Measurements from ENCODE around the gene COX4I2. TPM values are rescaled to one million over a fixed set of nuclear protein-coding genes. Genes with fewer than 3 reads are reported as not detected.
"Not testable (repeated sequence)": the region's sequence is repeated elsewhere in the genome, so short reads cannot be mapped to it uniquely, and the experiment has no call there.

Gene COX4I2
- total RNA-seq, 2 experiments from 2014 or later, result not detected

DNA sequence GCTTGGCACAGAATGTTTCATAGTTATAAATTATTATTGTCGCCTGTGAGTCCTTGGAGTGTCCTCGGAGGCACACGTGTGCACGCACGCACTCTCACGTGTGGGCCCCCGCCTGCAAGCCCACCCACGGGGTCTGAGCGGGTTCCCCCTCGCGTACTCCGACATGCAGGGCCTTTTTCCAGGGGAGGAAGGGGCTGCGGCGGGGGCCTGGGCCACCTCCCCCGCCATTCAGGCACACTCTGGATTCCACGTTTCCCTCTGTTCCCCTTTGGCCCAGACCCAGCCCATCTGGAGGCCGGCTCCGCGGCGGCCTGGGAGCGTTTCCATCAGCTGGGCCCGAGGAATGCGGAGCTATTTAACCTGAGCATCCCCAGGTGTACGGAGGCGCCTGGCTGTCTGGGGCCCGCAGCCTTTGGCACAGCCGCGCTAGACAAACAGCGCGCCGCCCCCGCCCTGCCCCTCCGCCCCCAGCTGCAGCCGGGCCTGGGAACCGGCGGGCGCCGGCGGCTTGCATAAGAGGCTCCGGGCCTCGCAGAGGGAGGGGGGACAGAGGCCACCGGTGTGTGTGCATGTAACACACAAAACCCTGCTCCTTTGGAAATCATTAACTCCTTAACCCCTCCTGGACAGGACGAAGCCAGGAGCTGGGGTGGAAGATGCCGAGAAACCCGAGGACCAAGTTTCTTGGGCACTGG, 29.3 kb upstream of the COX4I2 start:
- DNase-seq (peak; percentile 22), ATAC-seq (no peak)
- no peaks in the 10 kb centered on the region for H3K36me3 Mint-ChIP-seq (ENCODE audit: low read depth)
- peaks cover 20% of the 10 kb centered on the region for H3K4me1 Mint-ChIP-seq
- POLR2A ChIA-PET, result no interaction called here
- H3K27ac Mint-ChIP-seq, result no peak overlapping the region
- H3K27me3 Mint-ChIP-seq, result peaks cover 42% of the 10 kb centered on the region
- CTCF ChIA-PET, result interaction anchor here (0.7 to 12.9 kb wide), 3 partner anchors 43 to 132 kb away, joined by 3 to 712 read pairs (median 3); no protein-coding TSS in a partner anchor
- intact Hi-C loops (cut with DNase I, micrococcal nuclease), result no loop called here
- H3K9me3 Mint-ChIP-seq (ENCODE audit: low read depth), result no peaks in the 10 kb centered on the region
- H3K4me3 Mint-ChIP-seq, result no peak overlapping the region

DNA sequence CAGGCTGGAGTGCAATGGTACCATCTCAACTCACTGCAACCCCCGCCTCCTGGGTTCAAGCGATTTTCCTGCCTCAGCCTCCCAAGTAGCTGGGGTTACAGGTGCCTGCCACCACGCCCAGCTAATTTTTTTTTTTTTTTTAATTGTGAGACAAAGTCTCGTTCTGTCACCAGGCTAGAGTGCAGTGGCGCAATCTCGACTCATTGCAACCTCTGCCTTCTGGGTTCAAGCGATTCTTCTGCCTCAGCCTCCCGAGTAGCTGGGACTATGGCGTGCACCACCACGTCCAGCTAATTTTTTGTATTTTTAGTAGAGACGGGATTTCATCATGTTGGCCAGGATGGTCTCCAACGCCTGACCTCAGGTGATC, 25.5 kb upstream of the COX4I2 start:
- peaks cover 18% of the 10 kb centered on the region for H3K27me3 Mint-ChIP-seq
- H3K27ac Mint-ChIP-seq; H3K9me3 Mint-ChIP-seq (ENCODE audit: low read depth); ATAC-seq; DNase-seq; H3K4me1 Mint-ChIP-seq; H3K36me3 Mint-ChIP-seq (ENCODE audit: low read depth); H3K4me3 Mint-ChIP-seq: not testable (repeated sequence)
- POLR2A ChIA-PET, result interaction anchor here (0.6 to 1.2 kb wide), 3 partner anchors 9 to 49 kb away, joined by 3 to 6 read pairs (median 4); no protein-coding TSS in a partner anchor
- CTCF ChIA-PET, result interaction anchor here (0.6 to 12.9 kb wide), 38 partner anchors 9 to 194 kb away, joined by 3 to 712 read pairs (median 4); partner anchors contain the start of genes BCL2L1, COX4I2, ID1 and TPX2
- intact Hi-C loops (cut with DNase I, micrococcal nuclease), result loop anchor here in 1 of 2 experiments (2.0 kb wide), 2 partner anchors 97 to 151 kb away; partner anchors contain the start of gene HM13

DNA sequence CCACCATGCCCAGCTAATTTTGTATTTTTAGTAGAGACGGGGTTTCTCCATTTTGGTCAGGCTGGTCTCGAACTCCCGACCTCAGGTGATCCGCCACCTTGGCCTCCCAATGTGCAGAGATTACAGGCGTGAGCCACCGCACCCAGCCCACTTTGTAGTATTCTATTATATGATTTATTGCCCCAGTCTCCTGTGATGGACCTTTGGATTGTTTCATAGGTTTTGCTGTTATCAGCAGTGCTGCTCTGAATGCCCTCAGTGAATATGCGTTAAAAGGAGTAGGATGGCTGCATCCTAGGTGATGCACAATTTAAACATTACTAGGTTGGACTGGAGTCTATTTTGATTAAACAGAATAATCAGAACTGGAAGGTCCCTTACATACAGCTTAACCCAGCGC, 22.3 kb upstream of the COX4I2 start:
- CTCF ChIA-PET, result interaction anchor here (1.3 kb wide), 1 partner anchor 56 kb away, joined by 6 read pairs; no protein-coding TSS in a partner anchor
- no peak for DNase-seq
- no peak overlapping the region for H3K27ac Mint-ChIP-seq
- no peaks in the 10 kb centered on the region for H3K36me3 Mint-ChIP-seq (ENCODE audit: low read depth)
- no peak overlapping the region for H3K4me3 Mint-ChIP-seq
- peaks cover 3% of the 10 kb centered on the region for H3K4me1 Mint-ChIP-seq
- no peaks in the 10 kb centered on the region for H3K9me3 Mint-ChIP-seq (ENCODE audit: low read depth)
- H3K27me3 Mint-ChIP-seq, result peaks cover 7% of the 10 kb centered on the region
- intact Hi-C loops (cut with DNase I, micrococcal nuclease), result no loop called here
- POLR2A ChIA-PET, result no interaction called here
- no peak for ATAC-seq

GRCh38 chr20:31617432-31618104, 20.1 kb upstream of the COX4I2 start:
- no peak overlapping the region for H3K4me3 Mint-ChIP-seq
- no peak overlapping the region for H3K27ac Mint-ChIP-seq
- peaks cover 5% of the 10 kb centered on the region for H3K27me3 Mint-ChIP-seq
- H3K36me3 Mint-ChIP-seq (ENCODE audit: low read depth), result no peaks in the 10 kb centered on the region
- H3K4me1 Mint-ChIP-seq, result peaks cover 3% of the 10 kb centered on the region
- intact Hi-C loops (cut with DNase I, micrococcal nuclease), result no loop called here
- ChIA-PET POLR2A (interaction anchor here (0.6 kb wide), 1 partner anchor 104 kb away, joined by 3 read pairs; no protein-coding TSS in a partner anchor), CTCF (interaction anchor here (0.8 to 2.0 kb wide), 3 partner anchors 17 to 60 kb away, joined by 3 to 6 read pairs (median 3); no protein-coding TSS in a partner anchor)
- no peak for ATAC-seq
- H3K9me3 Mint-ChIP-seq (ENCODE audit: low read depth), result no peaks in the 10 kb centered on the region
- DNase-seq, result no peak

DNA sequence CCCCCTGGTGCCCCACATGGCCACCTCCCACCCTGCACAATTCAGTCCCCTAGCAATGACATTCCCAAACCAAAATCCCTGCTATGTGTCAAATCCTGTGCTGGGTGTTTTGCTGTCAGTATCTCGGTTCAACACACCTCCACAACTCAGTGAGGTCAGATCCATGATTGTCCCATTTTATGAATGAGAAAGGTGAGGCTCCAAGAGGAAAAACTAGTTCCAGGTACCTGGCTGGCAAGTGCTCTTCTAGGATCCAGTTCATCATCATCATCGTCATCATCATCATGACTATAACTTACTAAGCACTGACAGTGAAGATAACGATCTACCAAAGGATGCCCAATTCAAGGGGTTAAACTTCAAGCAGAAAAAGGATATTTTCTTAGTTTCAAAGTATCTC, 17.5 kb upstream of the COX4I2 start:
- ChIA-PET POLR2A (no interaction called here), CTCF (no interaction called here)
- no peaks in the 10 kb centered on the region for H3K9me3 Mint-ChIP-seq (ENCODE audit: low read depth)
- H3K27ac Mint-ChIP-seq, result no peak overlapping the region
- peaks cover 3% of the 10 kb centered on the region for H3K27me3 Mint-ChIP-seq
- H3K4me3 Mint-ChIP-seq, result no peak overlapping the region
- no peak for ATAC-seq
- no peaks in the 10 kb centered on the region for H3K36me3 Mint-ChIP-seq (ENCODE audit: low read depth)
- H3K4me1 Mint-ChIP-seq, result peaks cover 3% of the 10 kb centered on the region
- DNase-seq, result no peak
- intact Hi-C loops (cut with DNase I, micrococcal nuclease), result no loop called here

DNA sequence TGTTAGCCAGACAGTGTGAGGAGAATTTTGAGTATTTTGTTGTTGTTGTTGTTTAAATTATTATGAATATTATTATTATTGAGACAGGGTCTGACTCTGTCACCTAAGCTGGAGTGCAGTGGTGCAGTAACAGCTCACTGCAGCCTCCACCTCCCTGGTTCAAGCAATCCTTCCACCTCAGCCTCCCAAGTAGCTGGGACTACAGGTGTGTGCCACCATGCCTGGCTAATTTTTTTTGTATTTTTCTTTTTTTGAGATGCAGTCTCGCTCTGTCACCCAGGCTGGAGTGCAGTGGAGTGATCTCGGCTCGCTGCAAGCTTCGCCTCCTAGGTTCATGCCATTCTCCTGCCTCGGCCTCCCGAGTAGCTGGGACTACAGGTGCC, 14.6 kb upstream of the COX4I2 start:
- H3K4me3 Mint-ChIP-seq; POLR2A ChIA-PET; H3K27ac Mint-ChIP-seq; ATAC-seq; H3K27me3 Mint-ChIP-seq; DNase-seq; H3K4me1 Mint-ChIP-seq; intact Hi-C loops (cut with DNase I, micrococcal nuclease); H3K36me3 Mint-ChIP-seq (ENCODE audit: low read depth); H3K9me3 Mint-ChIP-seq (ENCODE audit: low read depth): not testable (repeated sequence)
- CTCF ChIA-PET, result interaction anchor here (0.6 to 1.5 kb wide), 2 partner anchors 10 to 101 kb away, joined by 3 read pairs; no protein-coding TSS in a partner anchor

DNA sequence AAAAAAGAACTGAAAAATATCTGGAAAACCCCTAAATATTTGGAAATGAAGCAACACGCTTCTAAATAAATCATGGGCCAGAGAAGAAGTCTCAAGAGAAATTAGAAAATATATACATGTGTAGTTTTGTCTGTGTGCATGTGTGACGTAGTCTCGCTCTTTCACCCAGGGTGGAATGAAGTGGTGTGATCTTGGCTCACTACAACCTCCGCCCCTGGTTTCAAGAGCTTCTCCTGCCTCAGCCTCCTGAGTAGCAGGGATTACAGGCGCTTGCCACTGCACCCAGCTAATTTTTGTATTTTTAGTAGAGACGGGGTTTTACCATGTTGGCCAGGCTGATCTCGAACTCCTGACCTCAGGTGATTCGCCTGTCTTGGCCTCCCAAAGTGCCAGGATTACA, 11.2 kb upstream of the COX4I2 start:
- H3K27me3 Mint-ChIP-seq; CTCF ChIA-PET; H3K36me3 Mint-ChIP-seq (ENCODE audit: low read depth); POLR2A ChIA-PET; DNase-seq; H3K9me3 Mint-ChIP-seq (ENCODE audit: low read depth); H3K4me3 Mint-ChIP-seq; intact Hi-C loops (cut with DNase I, micrococcal nuclease); H3K27ac Mint-ChIP-seq; H3K4me1 Mint-ChIP-seq; ATAC-seq: not testable (repeated sequence)

- H3K27ac Mint-ChIP-seq; CTCF ChIA-PET; H3K4me3 Mint-ChIP-seq; H3K27me3 Mint-ChIP-seq; POLR2A ChIA-PET; H3K9me3 Mint-ChIP-seq (ENCODE audit: low read depth); H3K4me1 Mint-ChIP-seq; H3K36me3 Mint-ChIP-seq (ENCODE audit: low read depth); DNase-seq; intact Hi-C loops (cut with DNase I, micrococcal nuclease); ATAC-seq: not testable (repeated sequence)
Measured at GRCh38 chr20:31628057-31628456, 9.7 kb upstream of the COX4I2 start.

DNA sequence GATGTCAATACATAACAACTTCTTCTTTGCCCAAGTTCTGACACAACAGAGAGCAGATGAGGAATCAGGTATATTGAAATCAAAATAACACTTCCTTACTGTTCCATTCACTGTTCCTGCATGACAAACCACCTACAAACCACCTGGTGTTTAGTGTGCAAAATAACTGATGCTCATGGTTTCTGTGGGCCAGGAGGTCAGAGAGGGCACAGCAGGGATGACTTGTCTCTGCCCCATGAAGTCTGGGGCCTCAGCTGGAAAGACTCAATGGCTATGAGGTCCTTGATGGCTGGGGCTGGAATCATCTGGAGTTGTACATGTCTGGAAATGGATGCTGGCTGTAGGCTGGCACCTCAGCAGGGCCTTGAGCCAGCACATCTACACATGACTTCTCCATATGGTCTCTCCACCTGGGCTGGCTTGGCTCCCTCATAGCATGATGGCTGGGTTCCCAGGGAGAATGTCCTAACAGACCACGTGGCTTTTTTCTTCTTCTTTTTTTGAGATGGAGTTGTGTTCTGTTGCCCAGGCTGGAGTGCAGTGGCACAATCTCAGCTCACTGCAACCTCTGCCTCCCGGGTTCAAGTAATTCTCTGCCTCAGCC, 7.4 kb upstream of the COX4I2 start:
- peak; percentile 49 for ATAC-seq
- POLR2A ChIA-PET, result no interaction called here
- Mint-ChIP-seq H3K27ac (no peak overlapping the region), H3K9me3 (ENCODE audit: low read depth) (no peaks in the 10 kb centered on the region), H3K36me3 (ENCODE audit: low read depth) (no peaks in the 10 kb centered on the region), H3K4me1 (no peaks in the 10 kb centered on the region), H3K27me3 (no peaks in the 10 kb centered on the region), H3K4me3 (no peak overlapping the region)
- CTCF ChIA-PET, result interaction anchor here (0.5 to 1.0 kb wide), 4 partner anchors 28 to 401 kb away, joined by 3 to 5 read pairs (median 4); no protein-coding TSS in a partner anchor
- intact Hi-C loops (cut with DNase I, micrococcal nuclease), result no loop called here
- DNase-seq, result no peak

- ChIA-PET CTCF (interaction anchor here (0.7 to 2.7 kb wide), 8 partner anchors 9 to 384 kb away, joined by 3 to 37 read pairs (median 6); partner anchors contain the start of gene ID1), POLR2A (no interaction called here)
- Mint-ChIP-seq H3K4me1 (no peaks in the 10 kb centered on the region), H3K9me3 (ENCODE audit: low read depth) (no peaks in the 10 kb centered on the region), H3K27me3 (no peaks in the 10 kb centered on the region), H3K36me3 (ENCODE audit: low read depth) (no peaks in the 10 kb centered on the region), H3K27ac (no peak overlapping the region), H3K4me3 (no peak overlapping the region)
- ATAC-seq, result no peak
- no peak for DNase-seq
- intact Hi-C loops (cut with DNase I, micrococcal nuclease), result no loop called here
Measured at GRCh38 chr20:31632548-31633338, 5.0 kb upstream of the COX4I2 start.

DNA sequence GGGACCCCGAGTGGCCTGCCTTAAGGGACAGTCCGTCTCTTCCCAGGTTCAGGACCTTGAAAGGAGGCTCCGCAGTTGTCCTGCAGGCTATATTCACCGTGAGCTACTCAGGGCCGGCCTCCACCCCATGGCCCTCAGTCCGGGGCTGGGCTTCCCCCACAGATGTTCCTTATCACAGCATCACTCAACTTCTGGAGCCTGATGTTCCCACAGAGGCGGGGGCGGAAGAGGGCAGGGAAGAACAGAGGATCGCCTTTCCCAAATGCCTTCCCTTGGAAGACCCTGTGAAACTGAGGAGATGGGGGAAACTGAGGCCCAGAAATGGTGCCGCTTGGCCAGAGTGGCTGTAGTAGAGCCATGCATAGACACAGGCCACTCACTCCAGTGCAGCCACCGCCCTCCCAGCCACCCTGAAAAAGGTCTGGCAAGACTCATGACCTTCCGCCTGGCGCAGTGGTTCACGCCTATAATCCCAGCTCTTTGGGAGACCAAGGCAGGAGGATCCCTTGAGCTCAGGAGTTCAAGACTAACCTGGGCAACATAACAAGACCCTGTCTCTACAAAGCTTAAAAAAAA, 4.3 kb upstream of the COX4I2 start:
- H3K4me1 Mint-ChIP-seq, result no peaks in the 10 kb centered on the region
- intact Hi-C loops (cut with DNase I, micrococcal nuclease), result no loop called here
- ChIA-PET CTCF (interaction anchor here (0.6 to 2.8 kb wide), 29 partner anchors 8 to 384 kb away, joined by 3 to 37 read pairs (median 5); partner anchors contain the start of genes BCL2L1 and ID1), POLR2A (interaction anchor here (1.3 kb wide), 1 partner anchor 90 kb away, joined by 4 read pairs; no protein-coding TSS in a partner anchor)
- H3K27me3 Mint-ChIP-seq, result no peaks in the 10 kb centered on the region
- H3K36me3 Mint-ChIP-seq (ENCODE audit: low read depth), result no peaks in the 10 kb centered on the region
- H3K27ac Mint-ChIP-seq, result no peak overlapping the region
- no peaks in the 10 kb centered on the region for H3K9me3 Mint-ChIP-seq (ENCODE audit: low read depth)
- ATAC-seq (no peak), DNase-seq (no peak)
- no peak overlapping the region for H3K4me3 Mint-ChIP-seq
